HUES48 (cell line): Measurements from ENCODE around the gene NARS2.
"Not testable (repeated sequence)": the region's sequence is repeated elsewhere in the genome, so short reads cannot be mapped to it uniquely, and the experiment has no call there.

ENCODE experiments used
- H3K27ac ChIP-seq: one replicate; pipeline ENCODE4 v1.7.0; 2013; ENCODE audit warnings: low read depth, low read length, inconsistent platforms
- H3K27me3 ChIP-seq: 2 replicates; pipeline ENCODE4 v1.6.1; 2013; ENCODE audit warnings: mild to moderate bottlenecking, low read length; ENCODE audit not compliant: control insufficient read depth, insufficient read depth
- H3K36me3 ChIP-seq: 2 replicates; pipeline ENCODE4 v1.6.1; 2013; ENCODE audit warnings: low read length; ENCODE audit not compliant: control insufficient read depth, insufficient read depth
- H3K4me1 ChIP-seq: 2 replicates; pipeline ENCODE4 v1.6.1; 2013; ENCODE audit warnings: mild to moderate bottlenecking, low read length; ENCODE audit not compliant: control insufficient read depth, insufficient read depth
- H3K4me3 ChIP-seq: 2 replicates; pipeline ENCODE4 v1.5.1; 2013; ENCODE audit warnings: mild to moderate bottlenecking, low read depth, low read length
- H3K9ac ChIP-seq: 2 replicates; pipeline ENCODE4 v1.6.1; 2013; ENCODE audit warnings: mild to moderate bottlenecking, low read depth, low read length, moderate library complexity
- H3K9me3 ChIP-seq: 2 replicates; pipeline ENCODE4 v1.6.1; 2013; ENCODE audit warnings: low read length; ENCODE audit not compliant: control insufficient read depth, insufficient read depth

NARS2 gene

DNA sequence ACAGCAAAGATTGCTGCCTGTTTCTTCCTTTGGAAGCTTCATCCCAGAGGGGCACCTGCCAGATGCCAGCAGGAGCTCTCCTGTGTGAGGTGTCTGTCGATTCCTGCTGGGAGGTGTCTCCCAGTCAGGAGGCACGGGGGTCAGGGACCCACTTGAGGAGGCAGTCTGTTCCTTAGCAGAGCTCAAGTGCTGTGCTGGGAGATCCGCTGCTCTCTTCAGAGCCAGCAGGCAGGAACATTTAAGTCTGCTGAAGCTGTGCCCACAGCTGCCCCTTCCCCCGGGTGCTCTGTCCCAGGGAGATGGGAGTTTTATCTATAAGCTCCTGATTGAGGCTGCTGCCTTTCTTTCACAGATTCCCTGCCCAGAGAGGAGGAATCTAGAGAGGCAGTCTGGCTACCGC is 28.1 kb upstream of the NARS2 start:
- H3K4me3 ChIP-seq: not testable (repeated sequence)

DNA sequence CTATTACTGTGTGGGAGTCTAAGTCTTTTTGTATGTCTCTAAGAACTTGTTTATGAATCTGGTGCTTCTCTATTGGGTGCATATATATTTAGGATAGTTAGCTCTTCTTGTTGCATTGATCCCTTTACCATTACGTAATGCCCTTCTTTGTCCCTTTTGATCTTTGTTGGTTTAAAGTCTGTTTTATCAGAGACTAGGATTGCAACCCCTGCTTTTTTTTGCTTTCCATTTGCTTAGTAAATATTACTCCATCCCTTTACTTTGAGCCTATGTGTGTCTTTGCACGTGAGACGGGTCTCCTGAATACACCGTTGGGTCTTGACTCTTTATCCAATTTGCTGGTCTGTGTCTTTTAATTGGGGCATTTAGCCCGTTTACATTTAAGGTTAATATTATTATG is 26.4 kb upstream of the NARS2 start:
- not testable (repeated sequence) for H3K9ac ChIP-seq, H3K27ac ChIP-seq, H3K4me1 ChIP-seq, H3K36me3 ChIP-seq, H3K4me3 ChIP-seq, H3K27me3 ChIP-seq, H3K9me3 ChIP-seq

More for the DNA sequence above, 28.1 kb upstream of the NARS2 start:
- H3K27me3 ChIP-seq, H3K9ac ChIP-seq, H3K4me1 ChIP-seq, H3K36me3 ChIP-seq, H3K27ac ChIP-seq, H3K9me3 ChIP-seq: not testable (repeated sequence)

DNA sequence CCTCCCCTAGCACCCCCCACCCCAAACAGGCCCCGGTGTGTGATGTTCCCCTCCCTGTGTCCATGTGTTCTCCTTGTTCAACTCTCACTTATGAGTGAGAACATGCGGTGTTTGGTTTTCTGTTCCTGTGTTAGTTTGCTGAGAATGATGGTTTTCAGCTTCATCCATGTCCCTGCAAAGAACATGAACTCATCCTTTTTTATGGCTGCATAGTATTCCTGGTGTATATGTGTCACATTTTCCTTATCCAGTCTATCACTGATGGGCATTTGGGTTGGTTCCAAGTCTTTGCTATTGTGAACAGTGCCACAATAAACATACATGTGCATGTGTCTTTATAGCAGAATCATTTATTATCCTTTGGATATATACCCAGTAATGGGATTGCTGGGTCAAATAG is 22.9 kb upstream of the NARS2 start:
- not testable (repeated sequence) for H3K4me3 ChIP-seq, H3K36me3 ChIP-seq, H3K27ac ChIP-seq, H3K9ac ChIP-seq, H3K27me3 ChIP-seq, H3K9me3 ChIP-seq
- peaks cover 30% of the 10 kb centered on the region for H3K4me1 ChIP-seq

DNA sequence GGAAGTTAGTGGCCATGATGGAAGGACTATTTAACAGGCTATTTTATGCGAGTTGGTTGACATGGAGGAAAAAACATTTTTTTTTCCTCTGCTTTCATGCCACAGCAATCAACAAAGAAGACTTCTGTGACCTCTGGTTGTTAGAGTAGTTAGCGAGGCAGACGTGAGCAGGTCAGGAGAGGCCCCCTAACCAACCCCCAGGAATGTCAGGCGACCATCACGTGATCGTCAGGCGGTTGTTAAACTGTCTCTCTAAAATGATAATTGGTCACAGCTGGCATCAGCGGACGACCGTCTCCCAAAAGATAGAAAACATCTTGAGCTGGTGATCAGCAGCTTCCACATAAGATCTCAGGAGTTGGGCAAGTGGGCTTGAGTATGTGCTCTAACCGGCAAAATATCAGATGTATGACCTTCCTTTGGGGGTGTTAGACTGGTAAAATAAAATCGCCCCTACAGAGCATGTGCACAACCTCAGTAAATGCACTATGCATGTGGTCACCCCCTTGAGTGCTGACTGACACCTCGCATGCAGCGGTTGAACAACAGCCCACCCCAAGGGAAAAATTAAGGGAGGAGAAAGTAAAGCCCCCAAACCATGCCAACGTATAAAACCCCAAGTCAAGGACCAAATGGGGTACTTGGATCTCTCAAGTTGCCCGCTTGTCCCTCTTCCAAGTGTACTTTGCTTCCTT is 20.9 kb upstream of the NARS2 start:
- no peak overlapping the region for H3K27ac ChIP-seq
- H3K9ac ChIP-seq: no peak overlapping the region
- no peak overlapping the region for H3K4me3 ChIP-seq
- no peaks in the 10 kb centered on the region for H3K9me3 ChIP-seq
- H3K4me1 ChIP-seq: peaks cover 30% of the 10 kb centered on the region
- no peaks in the 10 kb centered on the region for H3K27me3 ChIP-seq
- H3K36me3 ChIP-seq: no peaks in the 10 kb centered on the region

DNA sequence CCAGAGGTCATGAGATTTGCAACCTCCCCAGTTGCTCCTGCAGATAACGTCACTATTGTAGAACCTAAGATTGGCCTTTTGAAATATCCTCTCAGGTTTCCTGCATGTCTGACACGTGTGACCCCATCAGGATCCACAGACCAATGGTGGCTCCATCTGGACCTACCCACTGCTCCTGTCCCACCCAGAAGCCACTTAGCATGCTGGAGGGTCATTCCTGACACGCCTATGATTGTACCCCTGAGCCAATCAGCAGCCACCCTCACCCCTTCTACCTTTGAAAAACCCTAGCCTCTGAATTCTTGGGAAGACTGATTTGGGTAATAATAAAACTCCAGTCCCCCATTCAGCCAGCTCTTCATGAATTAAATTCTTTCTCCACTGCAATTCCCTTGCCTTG is 20.1 kb upstream of the NARS2 start:
- no peak overlapping the region for H3K9ac ChIP-seq
- H3K9me3 ChIP-seq: no peaks in the 10 kb centered on the region
- no peak overlapping the region for H3K27ac ChIP-seq
- no peak overlapping the region for H3K4me3 ChIP-seq
- no peaks in the 10 kb centered on the region for H3K36me3 ChIP-seq
- H3K4me1 ChIP-seq: peaks cover 30% of the 10 kb centered on the region
- no peaks in the 10 kb centered on the region for H3K27me3 ChIP-seq

DNA sequence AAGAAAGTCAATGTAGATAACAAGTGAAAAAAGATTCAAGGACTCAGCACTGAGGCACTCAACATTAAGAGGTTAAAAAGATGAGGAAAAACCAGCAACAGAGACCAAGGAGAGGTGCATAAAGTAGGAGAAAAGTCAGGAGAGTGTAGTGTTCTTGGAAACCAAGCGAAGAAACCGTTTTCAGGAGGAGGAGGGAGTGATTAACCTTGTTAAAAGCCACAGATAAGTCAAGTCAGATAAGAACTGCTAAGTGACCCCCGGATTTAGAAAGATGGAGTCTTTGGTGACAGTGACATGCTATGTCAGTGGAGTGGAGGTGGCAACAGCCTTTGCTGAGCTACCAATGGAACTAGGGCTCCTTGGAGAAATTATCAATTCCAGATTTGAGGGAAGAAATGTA is 13.9 kb upstream of the NARS2 start:
- Histone ChIP-seq H3K9me3 (0 out of 2 replicates have a peak, but pooled peaks cover 4% of the 10 kb centered on the region), H3K9ac (no peak overlapping the region), H3K4me1 (no peaks in the 10 kb centered on the region), H3K4me3 (no peak overlapping the region), H3K36me3 (no peaks in the 10 kb centered on the region), H3K27ac (no peak overlapping the region), H3K27me3 (no peaks in the 10 kb centered on the region)

DNA sequence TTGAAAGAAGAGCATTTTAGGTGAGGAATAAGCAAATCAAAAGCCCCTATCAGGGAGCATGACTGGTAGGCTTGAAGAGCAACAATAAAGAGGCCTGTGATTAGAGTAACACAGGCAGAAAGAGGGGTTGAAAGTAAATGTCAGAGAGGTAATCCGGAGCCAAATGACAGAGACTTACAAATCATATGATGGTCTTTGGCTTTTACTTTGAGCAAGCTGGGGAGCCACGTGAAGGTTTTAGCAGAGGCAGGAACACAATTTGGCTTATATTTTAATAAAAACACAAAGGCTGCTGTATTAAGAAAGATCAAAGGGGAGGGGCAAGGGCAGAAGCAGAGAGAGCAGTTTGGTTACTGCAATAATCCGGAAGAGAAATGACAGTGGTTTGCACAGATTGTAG is 12.8 kb upstream of the NARS2 start:
- Histone ChIP-seq H3K9ac (no peak overlapping the region), H3K9me3 (peaks cover 11% of the 10 kb centered on the region; the same call in 1 of the 2 replicates), H3K27me3 (no peaks in the 10 kb centered on the region), H3K36me3 (no peaks in the 10 kb centered on the region), H3K4me1 (no peaks in the 10 kb centered on the region), H3K27ac (no peak overlapping the region), H3K4me3 (no peak overlapping the region)

DNA sequence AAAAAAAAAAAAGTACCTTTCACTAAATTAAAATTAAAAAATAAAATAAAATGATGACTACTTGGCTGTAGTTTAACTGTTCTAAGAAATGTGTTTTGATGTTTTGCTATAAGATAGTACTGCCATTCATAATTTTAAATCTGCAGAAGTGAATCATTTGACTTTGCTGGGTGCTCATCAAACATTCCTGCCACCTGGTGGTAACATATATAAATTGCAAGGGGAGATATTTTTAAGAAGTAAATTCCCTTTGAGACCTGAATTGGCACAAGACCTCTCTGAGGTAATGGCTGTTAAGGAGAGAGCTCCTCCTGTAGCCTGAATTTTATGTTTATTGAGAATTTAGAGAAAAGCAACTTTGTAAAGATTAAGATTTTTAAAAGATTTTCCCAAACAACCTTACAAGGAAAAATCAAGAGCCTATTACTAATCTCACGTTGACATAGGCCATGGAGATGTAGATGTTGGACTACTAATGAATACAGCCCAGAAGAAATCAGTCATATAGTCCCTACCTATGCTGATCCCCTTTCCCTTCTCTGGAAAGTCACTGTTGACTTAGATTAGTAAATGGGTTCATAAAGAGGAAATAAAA is 11.9 kb upstream of the NARS2 start:
- Histone ChIP-seq H3K36me3 (no peaks in the 10 kb centered on the region), H3K4me3 (no peak overlapping the region), H3K9ac (no peak overlapping the region), H3K27me3 (no peaks in the 10 kb centered on the region), H3K4me1 (no peaks in the 10 kb centered on the region), H3K27ac (no peak overlapping the region), H3K9me3 (peaks cover 11% of the 10 kb centered on the region; the same call in 1 of the 2 replicates)

DNA sequence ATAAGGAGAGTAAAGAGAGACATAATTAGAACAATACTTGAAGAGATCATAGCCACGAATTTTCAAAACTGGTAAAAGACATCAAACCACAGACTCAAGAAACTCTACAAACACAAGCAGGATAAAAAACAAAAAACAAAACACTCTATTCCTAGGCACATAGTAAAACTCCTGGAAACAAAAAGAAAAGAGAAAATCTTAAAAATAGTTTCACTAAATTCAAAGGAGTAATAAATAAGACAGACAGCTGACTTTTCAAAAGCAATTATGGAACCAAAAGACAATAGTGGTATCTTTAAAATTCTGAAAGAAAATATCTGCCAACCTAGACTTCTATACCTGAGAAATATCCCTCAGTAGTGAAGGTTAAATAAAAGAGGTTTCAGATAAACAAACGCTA is 9.2 kb upstream of the NARS2 start:
- Histone ChIP-seq H3K36me3 (no peaks in the 10 kb centered on the region), H3K4me1 (no peaks in the 10 kb centered on the region), H3K9ac (no peak overlapping the region), H3K27ac (no peak overlapping the region), H3K27me3 (no peaks in the 10 kb centered on the region), H3K4me3 (no peak overlapping the region), H3K9me3 (peaks cover 11% of the 10 kb centered on the region; the same call in 1 of the 2 replicates)

DNA sequence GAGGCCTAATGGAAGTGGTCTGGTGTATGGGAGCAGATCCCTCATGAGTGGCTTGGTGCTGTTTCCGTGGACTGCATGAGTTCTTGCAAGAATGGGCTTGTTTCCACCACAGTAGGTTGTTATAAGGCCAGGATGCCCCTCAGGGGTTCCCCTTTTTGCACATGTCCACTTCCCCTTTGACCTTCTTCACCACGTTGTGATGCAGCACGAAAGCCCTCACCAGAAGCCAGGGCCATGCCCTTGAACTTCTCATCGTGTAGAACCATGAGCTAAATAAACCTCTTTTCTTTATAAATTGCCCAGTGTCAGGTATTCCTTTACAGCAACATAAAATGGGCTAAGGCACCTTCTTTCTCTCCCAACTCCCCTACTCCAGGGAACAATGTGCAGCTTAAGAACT is 2.8 kb upstream of the NARS2 start:
- Histone ChIP-seq H3K27ac (no peak overlapping the region), H3K36me3 (peaks cover 7% of the 10 kb centered on the region; the same call in 1 of the 2 replicates), H3K9ac (no peak overlapping the region), H3K9me3 (no peaks in the 10 kb centered on the region), H3K27me3 (no peaks in the 10 kb centered on the region), H3K4me3 (no peak overlapping the region), H3K4me1 (peaks cover 9% of the 10 kb centered on the region; the same call in 1 of the 2 replicates)

DNA sequence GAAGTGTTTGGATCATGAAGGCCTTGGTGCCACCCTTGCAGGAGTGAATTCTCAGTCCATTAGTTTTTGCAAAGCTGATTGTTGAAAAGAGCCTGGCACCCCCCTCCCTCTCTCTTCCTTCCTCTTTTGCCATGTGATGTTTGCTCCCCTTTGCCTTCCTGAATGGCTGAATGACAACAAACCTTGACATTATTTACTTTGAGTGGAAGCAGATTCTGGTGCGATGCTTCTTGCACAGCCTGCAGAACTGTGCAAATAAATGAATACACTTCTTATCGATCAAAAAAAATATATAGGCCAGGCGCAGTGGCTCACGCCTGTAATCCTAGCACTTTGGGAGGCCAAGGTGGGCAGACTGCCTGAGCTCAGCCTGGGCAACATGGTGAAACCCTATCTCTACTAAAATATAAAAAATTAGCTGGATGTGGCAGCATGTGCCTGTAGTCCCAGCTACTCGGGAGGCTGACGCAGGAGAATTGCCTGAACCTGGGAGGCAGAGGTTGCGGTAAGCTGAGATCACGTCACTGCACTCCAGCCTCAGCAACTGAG is 2.0 kb upstream of the NARS2 start:
- no peaks in the 10 kb centered on the region for H3K27me3 ChIP-seq
- H3K27ac ChIP-seq: no peak overlapping the region
- no peak overlapping the region for H3K9ac ChIP-seq

More for the DNA sequence above, 2.0 kb upstream of the NARS2 start:
- Histone ChIP-seq H3K36me3 (peaks cover 13% of the 10 kb centered on the region), H3K9me3 (no peaks in the 10 kb centered on the region), H3K4me1 (peaks cover 9% of the 10 kb centered on the region; the same call in 1 of the 2 replicates), H3K4me3 (no peak overlapping the region)
